NK-92 (cell line): ENCODE data around the gene PDCD7.
"Not testable (repeated sequence)": the region's sequence is repeated elsewhere in the genome, so short reads cannot be mapped to it uniquely, and the experiment has no call there.

ENCODE experiments used
- DNase-seq: peaks from one replicate; lab custom pipeline; 2025; ENCODE audit not compliant: unreplicated experiment; lab: John Stamatoyannopoulos, UW

PDCD7 gene, protein sequence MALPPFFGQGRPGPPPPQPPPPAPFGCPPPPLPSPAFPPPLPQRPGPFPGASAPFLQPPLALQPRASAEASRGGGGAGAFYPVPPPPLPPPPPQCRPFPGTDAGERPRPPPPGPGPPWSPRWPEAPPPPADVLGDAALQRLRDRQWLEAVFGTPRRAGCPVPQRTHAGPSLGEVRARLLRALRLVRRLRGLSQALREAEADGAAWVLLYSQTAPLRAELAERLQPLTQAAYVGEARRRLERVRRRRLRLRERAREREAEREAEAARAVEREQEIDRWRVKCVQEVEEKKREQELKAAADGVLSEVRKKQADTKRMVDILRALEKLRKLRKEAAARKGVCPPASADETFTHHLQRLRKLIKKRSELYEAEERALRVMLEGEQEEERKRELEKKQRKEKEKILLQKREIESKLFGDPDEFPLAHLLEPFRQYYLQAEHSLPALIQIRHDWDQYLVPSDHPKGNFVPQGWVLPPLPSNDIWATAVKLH

DNA sequence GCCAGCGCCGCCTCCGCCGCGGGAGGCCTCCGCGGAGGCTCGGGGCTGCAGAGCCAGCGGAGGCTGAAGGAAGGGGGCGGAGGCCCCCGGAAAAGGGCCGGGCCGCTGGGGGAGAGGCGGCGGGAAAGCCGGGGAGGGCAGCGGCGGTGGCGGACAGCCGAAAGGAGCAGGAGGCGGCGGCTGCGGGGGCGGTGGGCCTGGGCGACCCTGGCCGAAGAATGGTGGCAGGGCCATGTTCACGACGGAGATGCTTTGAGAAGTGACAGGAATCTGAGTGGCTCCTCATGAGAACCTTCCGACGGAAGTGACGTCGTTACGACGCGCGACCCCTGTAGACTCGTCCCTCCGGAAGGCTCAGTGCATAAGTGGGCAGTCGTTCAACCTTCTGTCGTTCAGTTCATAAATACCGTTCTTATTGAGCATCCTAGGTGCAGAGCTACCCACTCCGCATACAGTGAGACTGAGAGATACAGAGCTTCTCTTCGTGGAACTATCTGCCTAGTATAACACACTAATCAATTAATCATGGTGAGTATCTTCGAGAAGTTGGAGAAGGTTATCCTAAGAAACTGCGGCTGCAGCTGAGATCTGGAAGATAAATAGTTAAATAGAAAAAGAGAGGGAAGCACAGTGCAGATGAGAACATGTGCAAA lies at the start of gene PDCD7:
TSS of gene PDCD7 (minus strand) at position 261 of the 653 bp plus-strand sequence. CDS start at position 234, 27 bp downstream.
- peak; percentile 36 for DNase-seq

DNA sequence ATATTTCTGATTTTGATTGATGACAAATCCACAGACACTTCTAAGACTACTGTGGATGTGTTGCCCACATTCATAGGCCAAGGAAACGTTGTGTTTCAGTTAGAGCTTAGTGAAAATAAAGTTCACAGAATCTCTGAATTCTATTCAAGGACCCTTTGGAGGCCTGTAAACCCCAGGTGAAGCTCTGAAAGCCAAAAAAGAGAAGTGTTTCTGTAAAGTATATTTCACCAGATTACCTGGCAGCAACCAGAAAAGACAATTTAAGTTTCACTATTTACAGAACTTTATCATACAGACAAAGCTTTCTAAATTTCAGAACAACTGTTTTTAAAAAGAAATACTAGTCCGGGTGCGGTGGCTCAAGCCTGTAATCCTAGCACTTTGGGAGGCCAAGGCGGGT lies 48.9 kb upstream of the PDCD7 start:
- no peak for DNase-seq

DNA sequence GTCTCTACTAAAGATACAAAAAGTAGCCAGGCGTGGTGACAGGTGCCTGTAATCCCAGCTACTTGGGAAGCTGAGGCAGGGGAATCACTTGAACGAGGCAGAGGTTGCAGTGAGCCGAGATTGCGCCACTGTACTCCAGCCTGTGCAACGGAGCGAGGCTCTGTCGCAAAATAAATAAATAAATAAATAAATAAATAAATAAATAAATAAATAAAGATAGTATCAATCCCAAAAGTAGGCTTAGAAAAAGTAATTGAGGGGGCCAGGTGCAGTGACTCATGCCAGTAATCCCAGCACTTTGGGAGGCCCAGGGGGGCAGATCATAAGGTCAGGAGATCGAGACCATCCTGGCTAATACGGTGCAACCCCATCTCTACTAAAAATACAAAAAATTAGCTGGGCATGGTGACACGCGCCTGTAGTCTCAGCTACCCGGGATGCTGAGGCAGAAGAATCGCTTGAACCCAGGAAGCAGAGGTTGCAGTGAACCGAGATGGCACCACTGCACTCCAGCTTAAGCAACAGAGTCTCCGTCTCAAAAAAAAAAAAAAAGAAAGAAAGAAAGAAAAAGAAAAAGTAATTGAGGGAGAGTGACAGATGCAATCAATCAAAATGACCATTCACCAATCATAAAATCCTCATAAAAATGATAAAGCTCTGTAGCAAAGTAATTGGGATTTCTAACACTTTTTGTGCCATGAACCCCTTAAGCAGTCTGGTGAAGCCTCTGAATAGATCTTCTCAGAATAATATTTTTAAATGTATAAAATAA lies 48.2 kb upstream of the PDCD7 start:
- DNase-seq: not testable (repeated sequence)

DNA sequence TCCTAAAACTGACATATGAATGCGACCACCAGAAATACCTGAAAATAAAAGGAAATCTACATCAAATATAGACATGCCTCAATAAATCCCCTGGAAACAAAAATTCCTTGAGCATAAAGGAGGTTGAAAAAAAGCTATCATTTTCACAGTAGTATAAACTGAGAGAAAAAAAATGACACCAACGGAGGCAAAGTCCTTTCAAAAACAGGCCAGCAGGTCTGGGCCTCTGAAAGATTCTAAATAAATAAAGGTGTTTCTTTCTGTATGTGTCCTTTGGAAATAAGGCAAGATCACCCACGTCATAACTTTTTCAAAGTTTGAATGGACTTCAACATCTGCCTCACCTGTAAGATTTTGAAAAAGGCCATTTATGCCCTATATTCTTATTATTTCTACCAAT lies 46.6 kb upstream of the PDCD7 start:
- DNase-seq: no peak

DNA sequence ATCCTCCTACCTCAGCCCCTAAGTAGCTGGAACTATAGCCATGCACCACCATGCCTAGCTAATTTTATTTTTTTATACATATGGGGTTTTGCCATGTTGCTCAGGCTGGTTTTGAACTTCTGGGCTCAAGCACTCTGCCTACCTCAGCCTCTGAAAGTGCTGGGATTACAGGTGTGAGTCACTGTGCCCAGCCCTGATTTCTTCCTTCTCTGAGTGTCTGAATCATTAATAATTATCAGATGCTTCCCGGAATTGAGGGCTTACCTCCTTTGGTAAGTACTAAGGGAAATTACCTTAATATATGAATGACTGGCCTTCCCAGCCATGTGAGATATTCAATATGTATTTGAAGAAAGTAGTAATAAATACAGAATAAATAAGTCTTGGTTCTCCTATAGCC lies 44.3 kb upstream of the PDCD7 start:
- no peak for DNase-seq

DNA sequence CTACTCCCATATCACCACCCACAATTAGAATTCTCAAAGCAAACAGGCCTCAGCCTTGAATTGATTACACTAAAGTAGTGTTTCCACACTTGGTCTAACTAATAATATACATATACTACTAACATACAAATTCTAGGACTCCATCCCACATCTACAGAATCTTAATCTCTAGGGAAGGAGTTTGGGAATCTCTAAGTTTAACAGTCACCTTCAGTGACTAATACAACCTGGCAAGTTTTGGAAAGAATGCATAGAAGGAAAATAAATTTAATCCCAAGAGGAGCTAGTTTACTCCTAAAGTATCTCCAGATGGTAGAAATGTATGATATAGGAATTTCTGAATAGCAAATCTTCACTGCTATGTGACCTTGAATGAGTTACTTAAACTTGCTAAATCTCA lies 42.4 kb upstream of the PDCD7 start:
- no peak for DNase-seq

DNA sequence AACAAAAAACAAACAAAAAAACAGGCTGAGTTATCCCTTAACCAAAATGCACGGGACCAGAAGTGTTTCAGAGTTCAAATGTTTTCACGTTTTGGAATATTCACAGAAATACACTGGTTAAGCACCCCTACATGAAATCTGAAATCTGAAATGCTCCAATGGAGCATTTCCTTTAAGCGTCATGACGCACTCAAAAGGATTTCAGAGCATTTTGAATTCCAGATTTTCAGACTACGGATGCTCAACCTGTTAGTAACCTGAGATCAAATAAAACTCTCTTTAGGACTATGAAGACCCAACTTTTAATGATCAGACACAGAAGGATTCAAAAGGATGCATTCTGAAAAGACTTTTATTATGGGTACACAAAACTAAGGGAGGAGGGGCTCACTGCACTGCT lies 41.9 kb upstream of the PDCD7 start:
- no peak for DNase-seq

DNA sequence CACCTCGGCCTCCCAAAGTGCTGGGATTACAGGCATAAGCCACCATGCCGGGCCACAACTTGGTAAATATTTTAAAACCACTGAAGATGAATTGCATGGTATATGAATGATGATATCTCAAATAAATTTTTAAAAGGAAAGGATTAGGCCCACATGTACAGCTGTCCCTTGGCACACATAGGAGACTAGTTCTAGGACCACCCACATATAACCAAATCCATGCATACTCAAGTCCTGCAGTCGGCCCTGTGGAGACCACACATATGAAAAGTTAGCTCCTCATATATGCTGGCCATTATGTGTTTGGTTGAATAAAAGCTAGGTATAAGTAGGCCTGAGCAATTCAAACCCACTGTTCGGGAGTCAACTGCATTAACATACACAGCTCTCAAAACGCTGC lies 40.9 kb upstream of the PDCD7 start:
- DNase-seq: no peak

DNA sequence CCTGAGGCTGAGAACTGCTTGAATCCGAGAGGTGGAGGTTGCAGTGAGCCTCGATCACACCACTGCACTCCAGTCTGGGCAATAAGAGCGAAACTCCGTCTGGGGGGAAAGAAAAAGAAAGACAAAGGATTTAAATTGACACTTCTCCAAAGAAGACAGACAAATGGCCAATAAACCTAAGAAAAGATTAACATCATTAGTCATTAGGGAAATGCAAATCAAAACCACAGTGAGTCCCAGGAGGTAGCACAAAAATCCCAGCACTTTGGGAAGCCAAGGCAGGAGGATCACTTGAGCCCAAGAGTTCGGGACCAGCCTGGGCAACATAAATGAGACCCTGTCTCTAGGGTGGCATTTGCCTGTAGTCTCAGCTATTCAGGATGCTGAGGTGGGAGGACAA lies 38.9 kb upstream of the PDCD7 start:
- DNase-seq: no peak

DNA sequence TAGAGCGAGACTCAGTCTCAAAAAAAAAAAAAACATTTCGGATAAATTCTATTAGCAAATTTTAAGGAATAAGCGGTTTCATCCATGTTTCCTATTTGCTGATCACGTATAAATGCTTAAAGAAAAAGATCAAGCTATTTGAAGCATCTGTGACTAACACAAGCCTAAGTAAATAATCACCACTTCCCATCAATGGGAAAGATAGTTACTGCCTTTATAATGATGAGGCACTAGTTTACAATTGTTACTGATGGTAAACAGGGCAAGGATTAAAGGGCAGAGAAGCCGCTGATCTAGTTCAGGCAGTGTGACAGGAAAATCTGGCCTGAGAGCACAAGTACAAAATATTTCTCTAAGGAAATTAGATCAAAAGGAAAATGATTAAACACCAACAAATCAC lies 37.8 kb upstream of the PDCD7 start:
- DNase-seq: no peak

DNA sequence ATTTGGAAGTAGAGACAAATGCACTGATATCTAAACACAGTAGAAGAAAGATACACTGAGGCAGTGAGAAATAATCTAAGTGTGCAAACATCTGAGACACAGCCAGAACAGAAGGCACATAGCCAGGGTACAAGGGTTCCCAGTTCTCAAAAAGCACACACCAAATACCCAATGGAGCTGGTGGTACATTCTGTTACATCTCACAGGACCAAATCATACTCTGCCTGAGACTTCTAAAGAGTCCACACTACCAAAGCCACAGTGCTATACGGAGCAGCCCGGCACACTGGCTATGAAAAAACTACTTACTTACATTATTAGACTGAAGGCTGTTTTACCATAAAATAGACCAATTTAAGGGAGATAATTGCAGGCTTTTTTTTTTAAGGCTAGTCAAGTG lies 32.3 kb upstream of the PDCD7 start:
- no peak for DNase-seq

DNA sequence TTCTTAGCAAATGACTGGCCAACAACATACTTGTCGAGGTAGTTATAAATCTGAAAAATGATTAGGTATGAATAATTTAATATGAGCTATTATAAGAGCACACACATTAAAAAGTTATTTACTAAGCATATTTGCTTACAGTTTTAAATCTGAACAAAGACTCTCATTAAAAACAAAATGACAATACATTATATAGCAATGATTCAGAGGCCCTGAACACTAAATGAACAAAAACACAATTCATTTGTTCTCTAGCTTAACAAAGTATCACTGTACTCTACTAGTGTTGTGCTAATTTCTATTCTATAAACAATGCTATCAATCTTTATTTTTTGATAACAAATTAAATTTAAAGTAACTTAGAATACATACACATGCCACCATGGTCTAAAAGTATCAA lies 30.5 kb upstream of the PDCD7 start:
- no peak for DNase-seq

DNA sequence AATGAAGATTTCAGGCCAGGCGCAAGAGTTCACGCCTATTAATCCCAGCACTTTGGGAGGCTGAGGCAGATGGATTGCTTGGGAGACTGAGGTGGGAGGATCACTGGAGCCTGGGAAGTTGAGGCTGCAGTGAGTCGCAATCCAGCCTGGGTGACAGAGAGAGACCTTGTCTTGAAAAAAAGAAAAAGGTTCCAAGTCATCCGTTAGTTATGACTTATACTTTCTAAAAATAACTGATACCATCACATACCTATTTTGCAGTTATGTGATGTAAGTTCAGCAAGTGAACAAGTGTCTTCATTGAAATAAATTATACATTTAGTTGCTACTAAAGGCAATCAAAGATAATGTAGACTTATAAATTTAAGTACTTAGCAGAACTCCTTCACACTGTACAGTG lies 29.4 kb upstream of the PDCD7 start:
- no peak for DNase-seq

DNA sequence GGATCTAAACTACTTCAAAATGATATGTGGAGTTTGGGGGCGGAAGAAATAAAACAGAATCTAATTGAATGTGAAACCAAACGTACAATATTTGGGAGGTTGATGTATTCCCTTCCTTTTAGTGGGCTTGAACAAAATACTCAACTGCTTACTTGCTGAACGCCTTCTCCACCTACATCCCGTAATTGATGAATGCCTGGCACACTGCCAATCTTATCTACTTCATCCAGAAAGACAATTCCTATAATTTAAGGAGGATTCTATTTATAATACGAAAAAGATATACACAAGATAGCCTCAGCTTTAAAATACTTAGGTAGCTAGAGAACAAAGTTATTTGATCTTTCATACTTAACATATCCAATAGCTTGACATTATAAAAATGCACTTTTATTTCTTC lies 23.1 kb upstream of the PDCD7 start:
- no peak for DNase-seq

DNA sequence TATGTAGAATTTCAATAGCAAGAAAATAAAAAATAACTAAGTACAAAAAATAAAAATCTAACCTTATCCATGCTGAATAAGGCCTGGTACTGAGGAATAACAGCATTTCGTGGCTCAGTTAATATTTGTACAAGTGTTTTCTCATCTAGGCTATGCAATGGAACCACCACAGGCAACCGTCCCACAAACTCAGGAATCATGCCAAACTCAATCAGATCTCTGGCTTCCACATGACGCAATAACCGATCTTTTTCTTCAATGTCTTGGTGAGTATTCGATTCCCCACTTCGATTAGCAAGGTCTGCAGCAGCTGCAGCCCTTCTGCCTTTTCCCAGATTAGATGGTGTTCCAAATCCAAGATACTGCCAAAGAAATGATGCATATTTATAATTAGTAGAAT lies 21.1 kb upstream of the PDCD7 start:
- no peak for DNase-seq

DNA sequence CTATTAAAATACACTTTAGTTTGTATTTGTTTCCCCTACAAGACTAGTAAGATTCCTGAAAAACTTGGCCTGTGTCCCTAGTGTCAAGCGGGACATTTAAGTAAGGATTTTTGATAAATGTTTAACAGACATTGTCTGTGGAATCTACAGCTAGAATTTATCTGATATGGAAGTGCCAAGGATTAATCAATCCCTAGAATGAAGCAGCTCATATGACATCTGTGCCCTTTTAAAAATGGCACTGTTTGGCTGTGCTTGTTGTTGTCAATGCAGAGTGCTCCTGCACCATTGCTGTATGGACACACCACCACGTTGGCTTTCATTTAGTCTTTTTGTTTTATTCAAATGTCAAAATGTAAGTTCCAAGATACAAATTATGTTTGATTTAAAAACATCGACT lies 14.3 kb upstream of the PDCD7 start:
- no peak for DNase-seq

DNA sequence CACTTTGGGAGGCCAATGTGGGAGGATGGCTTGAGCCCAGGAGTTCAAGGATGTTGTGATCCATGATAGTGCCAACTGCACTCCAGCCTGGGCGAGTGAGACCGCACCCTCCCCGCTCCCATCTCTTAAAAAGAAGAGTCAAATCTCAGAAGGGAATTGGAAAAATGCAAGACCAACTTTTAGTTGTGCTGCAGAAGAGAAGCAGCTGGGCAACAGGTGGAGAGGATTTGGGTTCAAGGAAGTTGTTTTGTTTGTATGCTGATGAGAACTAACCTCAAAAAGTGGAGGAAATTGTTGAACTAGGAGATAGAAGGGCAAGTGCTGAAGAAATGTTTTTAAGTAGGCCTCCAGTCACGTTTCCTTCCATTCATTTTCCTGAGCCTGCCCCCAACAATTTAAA lies 12.8 kb upstream of the PDCD7 start:
- DNase-seq: no peak

DNA sequence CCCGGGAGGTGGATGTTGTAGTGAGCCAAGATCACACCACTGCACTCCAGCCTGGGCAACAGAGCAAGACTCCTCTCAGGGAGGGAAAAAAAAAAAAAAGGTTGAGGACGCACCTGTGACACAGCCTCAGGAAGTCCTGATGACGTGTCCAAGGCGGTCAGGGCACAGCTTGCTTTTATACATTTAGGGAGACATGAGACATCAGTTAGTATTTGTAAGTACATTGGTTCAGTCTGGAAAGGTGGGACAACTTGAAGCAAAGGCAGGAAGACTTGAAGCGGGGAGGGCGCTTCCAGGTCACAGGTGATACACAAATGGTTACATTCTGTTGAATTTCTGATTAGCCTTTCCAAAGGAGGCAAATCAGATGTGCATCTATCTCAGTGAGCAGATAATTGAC lies 5.0 kb upstream of the PDCD7 start:
- not testable (repeated sequence) for DNase-seq

DNA sequence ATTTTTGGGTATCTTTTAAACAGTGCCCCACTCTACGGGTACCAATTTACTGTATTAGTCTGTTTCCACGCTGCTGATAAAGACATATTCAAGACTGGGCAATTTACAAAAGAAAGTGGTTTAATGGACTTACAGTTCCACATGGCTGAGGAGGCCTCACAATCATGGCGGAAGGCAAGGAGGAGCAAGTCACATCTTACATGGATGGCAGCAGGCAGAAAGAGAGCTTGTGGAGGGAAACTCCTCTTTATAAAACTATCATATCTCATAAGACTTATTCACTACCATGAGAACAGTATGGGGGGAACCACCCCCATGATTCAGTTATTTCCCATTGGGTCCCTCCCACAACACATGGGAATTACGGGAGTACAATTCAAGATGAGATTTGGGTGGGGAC lies 4.3 kb upstream of the PDCD7 start:
- not testable (repeated sequence) for DNase-seq

DNA sequence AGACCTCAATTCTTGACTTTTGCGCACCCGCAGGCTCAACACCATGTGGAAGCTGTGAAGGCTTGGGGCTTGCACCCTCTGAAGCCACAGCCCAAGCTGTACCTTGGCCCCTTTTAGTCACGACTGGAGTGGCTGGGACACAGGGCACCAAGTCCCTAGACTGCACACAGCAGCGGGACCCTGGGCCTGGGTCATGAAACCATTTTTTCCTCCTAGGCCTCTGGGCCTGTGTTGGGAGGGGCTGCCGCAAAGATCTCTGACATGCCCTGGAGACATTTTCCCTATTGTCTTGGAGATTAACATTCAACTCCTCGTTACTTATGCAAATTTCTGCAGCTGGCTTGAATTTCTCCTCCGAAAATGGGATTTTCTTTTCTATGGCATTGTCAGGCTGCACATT lies 3.5 kb upstream of the PDCD7 start:
- not testable (repeated sequence) for DNase-seq

DNA sequence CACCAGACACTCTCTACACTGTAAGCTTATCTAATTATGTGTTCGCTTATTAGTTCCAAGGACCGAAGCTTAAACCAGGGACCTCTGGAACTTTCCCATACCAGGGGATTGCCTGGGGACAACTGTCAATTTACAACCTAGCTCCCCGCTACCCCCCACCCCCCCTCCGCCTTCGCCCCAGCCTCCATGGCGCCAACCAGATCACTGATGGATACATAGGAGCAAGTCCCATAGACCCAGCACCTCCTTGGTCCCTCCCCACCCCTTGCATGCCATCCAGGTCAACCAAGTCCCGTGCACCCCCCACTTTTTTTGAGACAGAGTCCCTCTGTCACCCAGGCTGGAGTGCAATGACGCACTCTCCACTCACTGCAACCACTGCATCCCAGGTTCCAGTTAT lies 930 bp upstream of the PDCD7 start:
- no peak for DNase-seq
